Raji (cell line): ENCODE data around the gene IL10RA.

Experiments used
- POLR2A ChIP-seq: IDR thresholded peaks from 2 replicates; pipeline ENCODE4 v1.6.1; 2011; ENCODE audit warnings: low read depth, low read length, control low read depth; ENCODE audit not compliant: insufficient read depth

Gene IL10RA

GRCh38 chr11:118042796-118043195 lies 56.6 kb downstream of the IL10RA start:
- TF ChIP-seq POLR2A = no peak

- no peak for TF ChIP-seq POLR2A
Observed at GRCh38 chr11:118045191-118045590, 59.0 kb downstream of the IL10RA start.

GRCh38 chr11:118046051-118046963 lies 60.1 kb downstream of the IL10RA start:
- TF ChIP-seq POLR2A = no peak

- no peak for TF ChIP-seq POLR2A
Observed at GRCh38 chr11:118046964-118047700, 60.9 kb downstream of the IL10RA start.

- no peak for TF ChIP-seq POLR2A
Observed at GRCh38 chr11:118047749-118048148, 61.6 kb downstream of the IL10RA start.

- TF ChIP-seq POLR2A = no peak
Observed at GRCh38 chr11:118048472-118049370, 62.5 kb downstream of the IL10RA start.

GRCh38 chr11:118049771-118050170 lies 63.6 kb downstream of the IL10RA start:
- no peak for TF ChIP-seq POLR2A

- no peak for TF ChIP-seq POLR2A
Observed at GRCh38 chr11:118050208-118050891, 64.2 kb downstream of the IL10RA start.
